Measurements from ENCODE around the gene TCP11L2.

TCP11L2 gene

GRCh38 chr12:106302401-106303201 is at the start of gene TCP11L2:
Gene TCP11L2, plus strand, starts transcription at chr12:106302733. Its CDS starts 8,343 bp downstream, at chr12:106311076.
- TF ChIP-seq CTCF (conservative IDR thresholded peaks at IDR 0.05) (no peak), ZFX (IDR thresholded peaks at IDR 0.05) (no peak)

GRCh38 chr12:106254724-106255123 is 47.8 kb upstream of the TCP11L2 start:
- H3K27ac ChIP-seq: no peak overlapping the region
- TF ChIP-seq ZFX (IDR thresholded peaks at IDR 0.05): no peak
- no peak for TF ChIP-seq CTCF (conservative IDR thresholded peaks at IDR 0.05)

More at GRCh38 chr12:106302401-106303201, at the start of gene TCP11L2:
- H3K27ac ChIP-seq: peak within 1 kb of the TSS; percentile 78

GRCh38 chr12:106255493-106255892 is 47.0 kb upstream of the TCP11L2 start:
- TF ChIP-seq ZFX (IDR thresholded peaks at IDR 0.05): no peak
- no peak for TF ChIP-seq CTCF (conservative IDR thresholded peaks at IDR 0.05)
- H3K27ac ChIP-seq: no peak overlapping the region

- TF ChIP-seq ZFX (IDR thresholded peaks at IDR 0.05) (no peak), CTCF (conservative IDR thresholded peaks at IDR 0.05) (no peak)
- H3K27ac ChIP-seq: no peak overlapping the region
Measured at GRCh38 chr12:106255952-106256351, 46.6 kb upstream of the TCP11L2 start.

GRCh38 chr12:106256524-106256923 is 46.0 kb upstream of the TCP11L2 start:
- H3K27ac ChIP-seq: no peak overlapping the region
- TF ChIP-seq CTCF (conservative IDR thresholded peaks at IDR 0.05) (no peak), ZFX (IDR thresholded peaks at IDR 0.05) (no peak)

GRCh38 chr12:106258226-106258625 is 44.3 kb upstream of the TCP11L2 start:
- TF ChIP-seq ZFX (IDR thresholded peaks at IDR 0.05) (no peak), CTCF (conservative IDR thresholded peaks at IDR 0.05) (no peak)
- H3K27ac ChIP-seq: no peak overlapping the region

GRCh38 chr12:106258935-106259334 is 43.6 kb upstream of the TCP11L2 start:
- no peak overlapping the region for H3K27ac ChIP-seq
- TF ChIP-seq CTCF (conservative IDR thresholded peaks at IDR 0.05): no peak
- TF ChIP-seq ZFX (IDR thresholded peaks at IDR 0.05): no peak

All from C4-2B (cell line).